ENCODE results near the gene PLB1.

PLB1 gene

GRCh38 chr2:28566521-28567041 is 70.7 kb downstream of the PLB1 start:
- Histone ChIP-seq H2BK15ac (ENCODE audit: low read depth, poor library complexity, severe bottlenecking) (peak overlapping the region; percentile 48), H3K79me1 (replicated peaks; ENCODE audit: low read length, poor library complexity, severe bottlenecking) (no peaks in the 10 kb centered on the region)
- under 1% methylated on average over 35 of the region's 38 CpGs for WGBS

GRCh38 chr2:28567061-28567471 is 71.2 kb downstream of the PLB1 start:
- Histone ChIP-seq H2BK120ac (ENCODE audit: low read depth, low read length) (peak overlapping the region; percentile 67), H3K4me1 (ENCODE audit: control insufficient read depth, insufficient read depth, low read depth, low read length) (peaks cover 1% of the 10 kb centered on the region), H2BK15ac (ENCODE audit: low read depth, poor library complexity, severe bottlenecking) (peak overlapping the region; percentile 93), H2BK5ac (ENCODE audit: low read depth, low read length, poor library complexity, severe bottlenecking) (no peak overlapping the region), H3K4ac (ENCODE audit: low read depth in 1 of 2, low read length in 2 of 2) (peak overlapping the region in 1 of 2 experiments; percentile 98), H3K18ac (ENCODE audit: low read depth in 1 of 2, low read length in 2 of 2) (peak overlapping the region; percentile 85 to 95), H4K91ac (ENCODE audit: low read length) (peak overlapping the region; percentile 76), H3K27ac (ENCODE audit: low read length, poor library complexity, severe bottlenecking) (peak overlapping the region; percentile 67), H3K36me3 (ENCODE audit: control insufficient read depth in 1 of 2, insufficient read depth in 2 of 2, low read depth in 1 of 2, low read length in 2 of 2) (no peaks in the 10 kb centered on the region), H3K9ac (ENCODE audit: low read length) (peak overlapping the region; percentile 86), H2AFZ (ENCODE audit: low read depth, low read length) (peak overlapping the region; percentile 97), H3K79me1 (replicated peaks; ENCODE audit: low read length, poor library complexity, severe bottlenecking) (no peaks in the 10 kb centered on the region), H3K4me2 (ENCODE audit: low read length, poor library complexity, severe bottlenecking) (peak overlapping the region; percentile 91), H3K23ac (ENCODE audit: low read length in 2 of 2) (no peak overlapping the region), H3K14ac (ENCODE audit: low read length in 2 of 2) (no peak overlapping the region), H3K4me3 (ENCODE audit: insufficient read depth in 1 of 2, low read depth in 1 of 2, low read length in 2 of 2) (peak overlapping the region; percentile 62 to 80), H4K8ac (ENCODE audit: low read length) (peak overlapping the region; percentile 95), H3K9me3 (ENCODE audit: control insufficient read depth, low read length) (peaks cover 8% of the 10 kb centered on the region), H2AK5ac (ENCODE audit: low read length, severe bottlenecking) (no peak overlapping the region), H3K27me3 (ENCODE audit: control insufficient read depth in 1 of 2, insufficient read depth in 1 of 2, low read length in 2 of 2) (no peaks in the 10 kb centered on the region), H2BK12ac (ENCODE audit: low read length in 2 of 2) (peak overlapping the region; percentile 74 to 86)
- DNase-seq, result no peak
- 16% methylated on average over 12 of the region's 14 CpGs for WGBS

More at GRCh38 chr2:28566521-28567041, 70.7 kb downstream of the PLB1 start:
- peaks cover 3% of the 10 kb centered on the region for H3K9me3 ChIP-seq (ENCODE audit: control insufficient read depth, low read length)
- peaks cover 1% of the 10 kb centered on the region for H3K4me1 ChIP-seq (ENCODE audit: control insufficient read depth, insufficient read depth, low read depth, low read length)
- H2AK5ac ChIP-seq (ENCODE audit: low read length, severe bottlenecking), result no peak overlapping the region
- H3K23ac ChIP-seq (ENCODE audit: low read length in 2 of 2), result peak overlapping the region; percentile 9 to 92
- H3K27ac ChIP-seq (ENCODE audit: low read length, poor library complexity, severe bottlenecking), result peak overlapping the region; percentile 65
- no peaks in the 10 kb centered on the region for H3K27me3 ChIP-seq (ENCODE audit: control insufficient read depth in 1 of 2, insufficient read depth in 1 of 2, low read length in 2 of 2)
- peak overlapping the region in 1 of 2 experiments; percentile 53 for H3K14ac ChIP-seq (ENCODE audit: low read length in 2 of 2)
- DNase-seq, result peak; percentile 82
- H2BK120ac ChIP-seq (ENCODE audit: low read depth, low read length), result peak overlapping the region; percentile 93
- H4K91ac ChIP-seq (ENCODE audit: low read length), result peak overlapping the region; percentile 64
- peak overlapping the region; percentile 33 to 80 for H3K4ac ChIP-seq (ENCODE audit: low read depth in 1 of 2, low read length in 2 of 2)
- H2BK5ac ChIP-seq (ENCODE audit: low read depth, low read length, poor library complexity, severe bottlenecking), result no peak overlapping the region
- peak overlapping the region; percentile 94 for H3K4me2 ChIP-seq (ENCODE audit: low read length, poor library complexity, severe bottlenecking)
- H2AFZ ChIP-seq (ENCODE audit: low read depth, low read length), result peak overlapping the region; percentile 70
- peak overlapping the region; percentile 96 for H3K9ac ChIP-seq (ENCODE audit: low read length)
- H3K18ac ChIP-seq (ENCODE audit: low read depth in 1 of 2, low read length in 2 of 2), result peak overlapping the region; percentile 85 to 89
- peak overlapping the region; percentile 92 for H4K8ac ChIP-seq (ENCODE audit: low read length)
- H3K4me3 ChIP-seq (ENCODE audit: insufficient read depth in 1 of 2, low read depth in 1 of 2, low read length in 2 of 2), result peak overlapping the region; percentile 56 to 83
- peak overlapping the region in 1 of 2 experiments; percentile 86 for H2BK12ac ChIP-seq (ENCODE audit: low read length in 2 of 2)
- H3K36me3 ChIP-seq (ENCODE audit: control insufficient read depth in 1 of 2, insufficient read depth in 2 of 2, low read depth in 1 of 2, low read length in 2 of 2), result no peaks in the 10 kb centered on the region

- no peak overlapping the region for H2AFZ ChIP-seq (ENCODE audit: low read depth, low read length)
- WGBS, result 80% methylated on average over 1 of the region's 2 CpGs
- H3K4me1 ChIP-seq (ENCODE audit: control insufficient read depth, insufficient read depth, low read depth, low read length), result peaks cover 1% of the 10 kb centered on the region
- H3K4ac ChIP-seq (ENCODE audit: low read depth in 1 of 2, low read length in 2 of 2), result no peak overlapping the region
- H2AK5ac ChIP-seq (ENCODE audit: low read length, severe bottlenecking), result no peak overlapping the region
- H3K79me1 ChIP-seq (replicated peaks; ENCODE audit: low read length, poor library complexity, severe bottlenecking), result no peaks in the 10 kb centered on the region
- no peak overlapping the region for H4K8ac ChIP-seq (ENCODE audit: low read length)
- H3K23ac ChIP-seq (ENCODE audit: low read length in 2 of 2), result no peak overlapping the region
- no peak overlapping the region for H2BK12ac ChIP-seq (ENCODE audit: low read length in 2 of 2)
- H3K36me3 ChIP-seq (ENCODE audit: control insufficient read depth in 1 of 2, insufficient read depth in 2 of 2, low read depth in 1 of 2, low read length in 2 of 2), result no peaks in the 10 kb centered on the region
- no peak for DNase-seq
- no peak overlapping the region for H3K4me2 ChIP-seq (ENCODE audit: low read length, poor library complexity, severe bottlenecking)
- H3K27me3 ChIP-seq (ENCODE audit: control insufficient read depth in 1 of 2, insufficient read depth in 1 of 2, low read length in 2 of 2), result no peaks in the 10 kb centered on the region
- no peak overlapping the region for H4K91ac ChIP-seq (ENCODE audit: low read length)
- peaks cover 14% of the 10 kb centered on the region for H3K9me3 ChIP-seq (ENCODE audit: control insufficient read depth, low read length)
- H3K27ac ChIP-seq (ENCODE audit: low read length, poor library complexity, severe bottlenecking), result no peak overlapping the region
- no peak overlapping the region for H3K18ac ChIP-seq (ENCODE audit: low read depth in 1 of 2, low read length in 2 of 2)
- no peak overlapping the region for H3K4me3 ChIP-seq (ENCODE audit: insufficient read depth in 1 of 2, low read depth in 1 of 2, low read length in 2 of 2)
- H2BK120ac ChIP-seq (ENCODE audit: low read depth, low read length), result no peak overlapping the region
- H3K14ac ChIP-seq (ENCODE audit: low read length in 2 of 2), result no peak overlapping the region
- H2BK15ac ChIP-seq (ENCODE audit: low read depth, poor library complexity, severe bottlenecking), result no peak overlapping the region
- H3K9ac ChIP-seq (ENCODE audit: low read length), result no peak overlapping the region
- no peak overlapping the region for H2BK5ac ChIP-seq (ENCODE audit: low read depth, low read length, poor library complexity, severe bottlenecking)
Measured at GRCh38 chr2:28568036-28568435, 72.2 kb downstream of the PLB1 start.

GRCh38 chr2:28568533-28568932 is 72.7 kb downstream of the PLB1 start:
- Histone ChIP-seq H2BK5ac (ENCODE audit: low read depth, low read length, poor library complexity, severe bottlenecking) (no peak overlapping the region), H3K27ac (ENCODE audit: low read length, poor library complexity, severe bottlenecking) (no peak overlapping the region), H2BK120ac (ENCODE audit: low read depth, low read length) (no peak overlapping the region), H3K4me2 (ENCODE audit: low read length, poor library complexity, severe bottlenecking) (no peak overlapping the region), H3K9ac (ENCODE audit: low read length) (no peak overlapping the region), H3K18ac (ENCODE audit: low read depth in 1 of 2, low read length in 2 of 2) (no peak overlapping the region), H4K8ac (ENCODE audit: low read length) (no peak overlapping the region), H3K4me1 (ENCODE audit: control insufficient read depth, insufficient read depth, low read depth, low read length) (peaks cover 1% of the 10 kb centered on the region), H4K91ac (ENCODE audit: low read length) (no peak overlapping the region), H2AK5ac (ENCODE audit: low read length, severe bottlenecking) (no peak overlapping the region), H3K9me3 (ENCODE audit: control insufficient read depth, low read length) (peaks cover 14% of the 10 kb centered on the region), H3K79me1 (replicated peaks; ENCODE audit: low read length, poor library complexity, severe bottlenecking) (no peaks in the 10 kb centered on the region), H3K4me3 (ENCODE audit: insufficient read depth in 1 of 2, low read depth in 1 of 2, low read length in 2 of 2) (no peak overlapping the region), H2BK15ac (ENCODE audit: low read depth, poor library complexity, severe bottlenecking) (no peak overlapping the region), H3K23ac (ENCODE audit: low read length in 2 of 2) (no peak overlapping the region), H2AFZ (ENCODE audit: low read depth, low read length) (no peak overlapping the region), H3K27me3 (ENCODE audit: control insufficient read depth in 1 of 2, insufficient read depth in 1 of 2, low read length in 2 of 2) (no peaks in the 10 kb centered on the region), H3K4ac (ENCODE audit: low read depth in 1 of 2, low read length in 2 of 2) (no peak overlapping the region), H3K14ac (ENCODE audit: low read length in 2 of 2) (no peak overlapping the region), H3K36me3 (ENCODE audit: control insufficient read depth in 1 of 2, insufficient read depth in 2 of 2, low read depth in 1 of 2, low read length in 2 of 2) (no peaks in the 10 kb centered on the region), H2BK12ac (ENCODE audit: low read length in 2 of 2) (no peak overlapping the region)
- peak; percentile 19 for DNase-seq
- 41% methylated on average over 4 of the region's 5 CpGs for WGBS
